Vagina (tissue), 2 donors: ENCODE data around the gene CFAP119.

Experiments used
- POLR2A ChIP-seq, 2 donors: fragments of 450-650 bp; IDR thresholded peaks; one replicate each; pipeline ENCODE4 v1.6.1; 2017; ENCODE audit warnings: antibody characterized with exemption in 2 of 2, mild to moderate bottlenecking in 2 of 2, moderate library complexity in 2 of 2
- TF ChIP-seq, protein P1 (sequence below), 3 experiments: fragments of 450-650 bp in 2 of 3; fragments of 200-600 bp in 1 of 3; sonication (generic) in 1 of 3; IDR thresholded peaks; one replicate each; pipeline ENCODE4 v1.5.1; 2017 to 2019; ENCODE audit warnings: antibody characterized with exemption in 3 of 3, mild to moderate bottlenecking in 2 of 3, moderate library complexity in 2 of 3

DNA sequence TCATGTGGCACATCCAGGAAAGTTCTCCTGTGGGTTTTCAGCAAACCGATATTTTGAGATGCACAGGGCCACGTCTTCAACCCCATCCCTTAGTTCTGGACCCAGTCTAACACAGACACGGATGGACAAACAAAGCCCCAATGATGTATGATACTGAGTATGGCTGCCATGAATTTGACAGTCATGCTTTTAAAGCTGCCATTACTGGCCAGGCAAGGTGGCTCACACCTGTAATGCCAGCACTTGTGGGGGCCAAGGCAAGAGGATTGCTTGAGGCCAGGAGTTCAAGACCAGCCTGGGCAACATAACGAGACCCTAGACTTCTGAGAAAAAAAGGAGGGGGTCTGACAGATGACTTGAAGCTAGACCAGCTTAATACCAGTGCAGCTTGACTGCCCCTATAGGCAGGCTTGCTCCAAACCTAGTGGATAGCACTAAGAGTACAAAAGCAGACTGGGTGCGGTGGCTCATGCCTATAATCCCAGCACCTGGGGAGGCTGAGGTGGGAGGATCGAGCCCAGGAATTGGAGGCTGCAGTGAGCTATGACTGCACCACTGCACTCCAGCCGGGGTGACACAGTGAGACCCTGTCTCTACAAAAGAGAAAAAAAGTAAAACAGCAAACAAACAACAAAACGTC is 35.9 kb upstream of the CFAP119 start:
- TF ChIP-seq POLR2A (IDR thresholded peaks at IDR 0.05), result no peak
- TF ChIP-seq, protein P1, sequence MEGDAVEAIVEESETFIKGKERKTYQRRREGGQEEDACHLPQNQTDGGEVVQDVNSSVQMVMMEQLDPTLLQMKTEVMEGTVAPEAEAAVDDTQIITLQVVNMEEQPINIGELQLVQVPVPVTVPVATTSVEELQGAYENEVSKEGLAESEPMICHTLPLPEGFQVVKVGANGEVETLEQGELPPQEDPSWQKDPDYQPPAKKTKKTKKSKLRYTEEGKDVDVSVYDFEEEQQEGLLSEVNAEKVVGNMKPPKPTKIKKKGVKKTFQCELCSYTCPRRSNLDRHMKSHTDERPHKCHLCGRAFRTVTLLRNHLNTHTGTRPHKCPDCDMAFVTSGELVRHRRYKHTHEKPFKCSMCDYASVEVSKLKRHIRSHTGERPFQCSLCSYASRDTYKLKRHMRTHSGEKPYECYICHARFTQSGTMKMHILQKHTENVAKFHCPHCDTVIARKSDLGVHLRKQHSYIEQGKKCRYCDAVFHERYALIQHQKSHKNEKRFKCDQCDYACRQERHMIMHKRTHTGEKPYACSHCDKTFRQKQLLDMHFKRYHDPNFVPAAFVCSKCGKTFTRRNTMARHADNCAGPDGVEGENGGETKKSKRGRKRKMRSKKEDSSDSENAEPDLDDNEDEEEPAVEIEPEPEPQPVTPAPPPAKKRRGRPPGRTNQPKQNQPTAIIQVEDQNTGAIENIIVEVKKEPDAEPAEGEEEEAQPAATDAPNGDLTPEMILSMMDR (IDR thresholded peaks at IDR 0.05), result no peak
